ENCODE results near the gene SRBD1. TPM values are rescaled to one million over a fixed set of nuclear protein-coding genes. Genes with fewer than 3 reads are reported as not detected.

SRBD1 gene
- polyA plus RNA-seq, 3 donors = 5.8 to 9.2 (median 7.0) TPM

DNA sequence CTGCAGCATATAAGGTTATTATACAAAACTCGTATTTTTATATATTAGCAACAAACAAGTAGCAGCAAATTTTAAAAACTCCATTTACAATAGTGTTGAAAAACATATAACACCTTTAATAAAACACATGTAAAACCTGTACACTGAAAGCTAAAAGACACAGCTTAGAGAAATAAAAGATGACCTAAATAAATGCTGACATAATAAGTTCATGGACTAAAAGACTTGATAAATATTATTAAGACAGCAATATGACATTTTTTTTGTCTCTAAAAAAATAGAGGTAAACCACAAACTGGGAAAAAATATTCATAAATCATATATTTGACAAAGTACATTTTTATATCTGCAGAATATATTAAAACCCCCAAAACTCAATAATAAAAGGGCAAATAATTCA, 201.4 kb downstream of the SRBD1 start:
- no peaks in the 10 kb centered on the region for H3K27me3 Mint-ChIP-seq (ENCODE audit: low read depth in 3 of 3)
- TF ChIP-seq, protein P1, sequence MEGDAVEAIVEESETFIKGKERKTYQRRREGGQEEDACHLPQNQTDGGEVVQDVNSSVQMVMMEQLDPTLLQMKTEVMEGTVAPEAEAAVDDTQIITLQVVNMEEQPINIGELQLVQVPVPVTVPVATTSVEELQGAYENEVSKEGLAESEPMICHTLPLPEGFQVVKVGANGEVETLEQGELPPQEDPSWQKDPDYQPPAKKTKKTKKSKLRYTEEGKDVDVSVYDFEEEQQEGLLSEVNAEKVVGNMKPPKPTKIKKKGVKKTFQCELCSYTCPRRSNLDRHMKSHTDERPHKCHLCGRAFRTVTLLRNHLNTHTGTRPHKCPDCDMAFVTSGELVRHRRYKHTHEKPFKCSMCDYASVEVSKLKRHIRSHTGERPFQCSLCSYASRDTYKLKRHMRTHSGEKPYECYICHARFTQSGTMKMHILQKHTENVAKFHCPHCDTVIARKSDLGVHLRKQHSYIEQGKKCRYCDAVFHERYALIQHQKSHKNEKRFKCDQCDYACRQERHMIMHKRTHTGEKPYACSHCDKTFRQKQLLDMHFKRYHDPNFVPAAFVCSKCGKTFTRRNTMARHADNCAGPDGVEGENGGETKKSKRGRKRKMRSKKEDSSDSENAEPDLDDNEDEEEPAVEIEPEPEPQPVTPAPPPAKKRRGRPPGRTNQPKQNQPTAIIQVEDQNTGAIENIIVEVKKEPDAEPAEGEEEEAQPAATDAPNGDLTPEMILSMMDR (IDR thresholded peaks at IDR 0.05) = no peak

DNA sequence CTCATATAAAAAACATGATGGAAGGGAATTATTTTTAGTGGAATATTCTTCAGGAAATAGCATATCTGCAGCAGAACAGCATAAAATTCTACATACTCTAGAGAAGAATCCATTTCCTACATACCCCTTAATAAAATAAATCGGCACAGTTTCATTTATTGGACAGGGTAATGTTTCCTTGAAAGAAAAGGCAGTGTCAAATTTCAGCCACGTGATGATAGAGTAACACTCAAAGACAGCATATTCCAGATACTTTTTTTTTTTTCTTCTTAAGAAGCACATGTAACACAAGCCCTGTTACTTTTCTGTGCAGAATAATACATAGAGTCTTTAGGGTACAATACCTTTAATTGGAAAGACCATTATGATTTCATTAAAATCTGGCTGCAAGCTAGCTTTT, 204.4 kb downstream of the SRBD1 start:
- TF ChIP-seq, protein P1 (IDR thresholded peaks at IDR 0.05) = no peak
- no peaks in the 10 kb centered on the region for H3K4me1 ChIP-seq (ENCODE audit: control insufficient read depth in 1 of 2, insufficient read depth in 2 of 2, low read length in 2 of 2)
- H3K27me3 ChIP-seq (ENCODE audit: control insufficient read depth in 2 of 2, insufficient read depth in 2 of 2, low read length in 2 of 2) = no peaks in the 10 kb centered on the region
- Mint-ChIP-seq H3K27me3 (ENCODE audit: low read depth in 3 of 3) (no peaks in the 10 kb centered on the region), H3K27ac (no peak overlapping the region), H3K36me3 (peaks cover 28 to 34% of the 10 kb centered on the region in 2 donors), H3K4me1 (no peaks in the 10 kb centered on the region), H3K9me3 (no peaks in the 10 kb centered on the region), H3K4me3 (no peak overlapping the region)
- no peak overlapping the region for H3K9ac ChIP-seq (ENCODE audit: insufficient read depth, low read length, poor library complexity, severe bottlenecking)
- peaks cover 2 to 17% of the 10 kb centered on the region in 2 donors for H3K36me3 ChIP-seq (replicated peaks in 1 of 2; ENCODE audit: control insufficient read depth in 1 of 2, insufficient read depth in 2 of 2, low read length in 2 of 2)
- no peak for DNase-seq
- no peak overlapping the region for H3K4me3 ChIP-seq (replicated peaks in 1 of 3; ENCODE audit: low read depth in 2 of 3, low read length in 3 of 3)
- no peak overlapping the region for H2AFZ ChIP-seq (ENCODE audit: insufficient read depth, low read depth, low read length, poor library complexity, severe bottlenecking)
- intact Hi-C loops (cut with micrococcal nuclease) = no loop called here
- H3K79me2 ChIP-seq (ENCODE audit: insufficient read depth, low read length) = no peaks in the 10 kb centered on the region
- WGBS (ENCODE audit: insufficient coverage) = no CpG with 5 or more reads among the region's 2 CpGs
- H3K27ac ChIP-seq (ENCODE audit: low read depth in 1 of 2, low read length in 2 of 2) = no peak overlapping the region
- H4K20me1 ChIP-seq (ENCODE audit: insufficient read depth, low read length) = no peaks in the 10 kb centered on the region
- no peak overlapping the region for H3K4me2 ChIP-seq (replicated peaks; ENCODE audit: extremely low read depth, low read length, poor library complexity, severe bottlenecking)
- no peaks in the 10 kb centered on the region for H3K9me3 ChIP-seq (replicated peaks in 1 of 2; ENCODE audit: control insufficient read depth in 1 of 2, insufficient read depth in 1 of 2, low read length in 2 of 2)

More for the DNA sequence above, 201.4 kb downstream of the SRBD1 start:
- no peak for DNase-seq
- no peaks in the 10 kb centered on the region for H4K20me1 ChIP-seq (ENCODE audit: insufficient read depth, low read length)
- H3K9ac ChIP-seq (ENCODE audit: insufficient read depth, low read length, poor library complexity, severe bottlenecking) = no peak overlapping the region
- no peak overlapping the region for H3K4me2 ChIP-seq (replicated peaks; ENCODE audit: extremely low read depth, low read length, poor library complexity, severe bottlenecking)
- no CpG with 5 or more reads among the region's 1 CpG for WGBS (ENCODE audit: insufficient coverage)
- no peaks in the 10 kb centered on the region for H3K9me3 Mint-ChIP-seq
- no peak overlapping the region for H3K4me3 Mint-ChIP-seq
- H3K4me1 Mint-ChIP-seq = no peaks in the 10 kb centered on the region
- intact Hi-C loops (cut with micrococcal nuclease) = no loop called here
- H3K36me3 ChIP-seq (replicated peaks in 1 of 2; ENCODE audit: control insufficient read depth in 1 of 2, insufficient read depth in 2 of 2, low read length in 2 of 2) = peaks cover 14 to 33% of the 10 kb centered on the region in 2 donors
- H3K4me3 ChIP-seq (replicated peaks in 1 of 3; ENCODE audit: low read depth in 2 of 3, low read length in 3 of 3) = no peak overlapping the region
- no peaks in the 10 kb centered on the region for H3K79me2 ChIP-seq (ENCODE audit: insufficient read depth, low read length)
- no peaks in the 10 kb centered on the region for H3K9me3 ChIP-seq (replicated peaks in 1 of 2; ENCODE audit: control insufficient read depth in 1 of 2, insufficient read depth in 1 of 2, low read length in 2 of 2)
- H3K36me3 Mint-ChIP-seq = peaks cover 34 to 39% of the 10 kb centered on the region in 2 donors
- H2AFZ ChIP-seq (ENCODE audit: insufficient read depth, low read depth, low read length, poor library complexity, severe bottlenecking) = no peak overlapping the region
- H3K27me3 ChIP-seq (ENCODE audit: control insufficient read depth in 2 of 2, insufficient read depth in 2 of 2, low read length in 2 of 2) = no peaks in the 10 kb centered on the region
- no peak overlapping the region for H3K27ac Mint-ChIP-seq
- H3K27ac ChIP-seq (ENCODE audit: low read depth in 1 of 2, low read length in 2 of 2) = no peak overlapping the region
- no peaks in the 10 kb centered on the region for H3K4me1 ChIP-seq (ENCODE audit: control insufficient read depth in 1 of 2, insufficient read depth in 2 of 2, low read length in 2 of 2)
